ENCODE measurements around the gene ARNT2. TPM values are rescaled to one million over a fixed set of nuclear protein-coding genes. Genes with fewer than 3 reads are reported as not detected.

Gene ARNT2
- total RNA-seq, 1 experiment from 2014 or later = 3.3 TPM

- DNase-seq (ENCODE audit: low spot score) = no peak
Measured at GRCh38 chr15:80411788-80412288, 7.7 kb downstream of the ARNT2 start.

DNA sequence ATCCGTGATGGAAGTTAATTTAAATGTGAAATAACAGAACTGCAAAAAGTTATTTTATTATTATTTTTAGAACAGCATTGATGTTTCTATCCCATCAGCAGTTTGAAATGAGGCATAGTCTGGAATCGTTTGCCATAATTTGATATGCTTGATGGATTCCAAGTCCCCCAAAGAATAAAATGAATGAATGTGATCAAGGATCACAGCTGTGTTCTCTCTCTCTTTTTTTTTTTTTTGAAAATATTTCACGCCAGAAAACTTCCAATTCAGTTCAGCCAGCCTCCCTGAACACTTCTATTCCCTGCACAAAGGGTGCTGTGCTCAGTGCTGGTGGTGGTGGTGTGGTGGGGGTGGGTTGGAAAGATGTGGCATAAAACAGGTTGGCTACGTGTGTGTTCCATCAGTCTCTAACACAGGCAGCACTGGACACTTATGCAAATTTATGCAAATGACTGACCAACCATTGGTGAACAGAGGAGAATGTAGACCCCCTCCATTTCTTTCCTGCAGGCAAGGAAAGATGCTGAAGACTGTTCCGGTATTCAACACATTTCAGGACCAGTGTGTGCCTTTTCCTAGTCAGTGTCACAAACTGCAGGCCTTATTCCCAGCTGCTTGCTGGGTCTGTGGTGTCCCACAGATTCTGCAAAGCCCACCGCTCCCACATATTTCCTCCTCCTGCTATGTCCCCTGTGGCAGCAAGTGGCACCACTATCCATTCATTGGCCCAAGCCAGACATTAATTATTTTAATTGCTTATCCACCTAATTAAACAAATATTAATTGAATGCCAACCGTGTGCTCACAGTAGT is 10.6 kb downstream of the ARNT2 start:
- no peak for DNase-seq (ENCODE audit: low spot score)

- no peak for DNase-seq (ENCODE audit: low spot score)
Measured at GRCh38 chr15:80415358-80415670, 11.1 kb downstream of the ARNT2 start.

- DNase-seq (ENCODE audit: low spot score) = no peak
Measured at GRCh38 chr15:80416702-80417101, 12.5 kb downstream of the ARNT2 start.

DNA sequence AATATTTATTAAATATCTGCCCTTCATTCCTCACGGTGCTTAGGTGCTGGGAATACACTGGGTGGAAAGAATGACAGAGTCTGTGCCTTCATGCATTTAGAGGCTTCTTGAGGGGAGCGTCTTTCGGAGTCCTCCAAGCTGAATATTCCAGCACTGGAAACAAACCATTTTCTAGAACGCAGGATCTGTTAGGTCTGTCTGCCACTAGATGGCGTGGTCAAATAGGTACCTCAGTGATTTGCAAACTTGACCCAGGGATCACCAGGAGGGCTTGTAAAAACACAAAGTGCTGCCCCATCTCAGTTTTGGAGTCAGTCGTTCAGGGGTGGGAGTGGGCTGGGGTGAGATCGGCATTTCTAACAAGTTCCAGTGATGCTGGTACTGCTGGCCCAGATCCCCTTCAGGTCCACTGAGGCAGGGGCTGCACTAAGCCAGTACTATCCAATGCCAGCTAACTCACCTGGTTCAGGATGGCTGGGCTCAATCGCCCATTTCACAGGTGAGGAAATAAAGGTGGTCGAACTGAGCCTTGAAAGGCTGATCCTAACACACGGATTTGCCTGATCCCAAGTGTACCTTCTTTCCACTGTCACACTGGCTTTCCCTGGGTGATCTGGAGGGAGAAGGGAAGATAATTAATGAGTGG is 14.8 kb downstream of the ARNT2 start:
- DNase-seq (ENCODE audit: low spot score) = peak; percentile 63

- DNase-seq (ENCODE audit: low spot score) = peak; percentile 27
Measured at GRCh38 chr15:80419546-80419945, 15.4 kb downstream of the ARNT2 start.

DNA sequence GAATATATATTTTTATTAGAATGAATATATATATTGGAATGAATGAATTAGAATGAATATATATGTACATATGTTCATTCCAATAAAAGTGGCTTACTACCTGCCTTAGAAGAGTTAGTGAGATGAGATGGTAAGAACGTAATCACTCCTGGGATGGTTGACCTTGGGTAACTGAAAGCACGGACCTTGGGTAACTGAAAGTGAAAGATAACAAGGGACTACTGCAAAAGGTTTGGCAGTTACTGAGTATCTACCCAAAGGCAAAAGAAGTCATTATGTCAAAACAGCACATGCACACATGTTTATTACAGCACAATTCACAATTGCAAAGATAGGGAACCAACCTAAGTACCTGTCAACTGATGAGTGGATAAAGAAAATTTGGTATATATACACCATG is 16.5 kb downstream of the ARNT2 start:
- no peak for DNase-seq (ENCODE audit: low spot score)

- DNase-seq (ENCODE audit: low spot score) = no peak
Measured at GRCh38 chr15:80423215-80423614, 19.0 kb downstream of the ARNT2 start.

DNA sequence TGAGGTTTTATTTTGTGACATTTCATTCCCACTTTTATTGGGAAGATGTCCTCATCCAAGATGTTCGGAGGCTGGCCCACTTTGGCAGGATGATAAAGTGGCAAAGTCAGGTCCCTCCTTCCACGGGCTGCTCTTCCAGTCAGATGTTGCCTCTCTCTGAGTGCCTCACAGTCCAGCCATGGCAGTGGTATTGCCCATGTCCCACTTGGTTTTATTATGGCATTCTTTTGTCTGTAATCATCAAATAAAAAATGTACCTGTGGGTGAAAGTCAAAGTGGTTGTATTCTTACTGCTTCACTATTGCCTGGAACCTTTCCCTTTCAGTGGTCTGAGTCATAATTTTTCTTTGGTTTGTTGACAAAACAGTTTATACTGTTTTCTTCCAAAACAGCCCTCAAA is 20.2 kb downstream of the ARNT2 start:
- DNase-seq (ENCODE audit: low spot score) = peak; percentile 23

GRCh38 chr15:80426316-80426715 is 22.1 kb downstream of the ARNT2 start:
- DNase-seq (ENCODE audit: low spot score) = no peak

DNA sequence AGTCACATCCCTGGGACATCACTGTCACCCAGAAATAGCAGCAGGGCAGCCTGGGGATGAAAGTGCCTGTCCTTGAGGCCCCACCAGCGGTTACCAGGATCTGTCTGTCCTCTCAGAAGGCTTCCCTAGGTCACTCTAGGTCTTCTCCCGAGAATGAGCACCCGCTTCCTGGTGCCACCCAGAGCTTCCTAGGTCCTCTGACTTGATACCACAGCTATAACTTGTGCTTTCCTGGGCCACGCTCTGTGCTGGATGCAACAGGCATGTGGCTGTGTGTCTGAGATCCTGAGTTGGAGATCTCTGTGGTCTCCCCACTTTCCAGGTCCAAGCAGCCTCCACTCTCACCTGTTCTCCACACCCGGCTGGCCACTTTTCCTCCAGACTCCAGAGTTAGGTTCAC is 25.8 kb downstream of the ARNT2 start:
- no peak for DNase-seq (ENCODE audit: low spot score)

DNA sequence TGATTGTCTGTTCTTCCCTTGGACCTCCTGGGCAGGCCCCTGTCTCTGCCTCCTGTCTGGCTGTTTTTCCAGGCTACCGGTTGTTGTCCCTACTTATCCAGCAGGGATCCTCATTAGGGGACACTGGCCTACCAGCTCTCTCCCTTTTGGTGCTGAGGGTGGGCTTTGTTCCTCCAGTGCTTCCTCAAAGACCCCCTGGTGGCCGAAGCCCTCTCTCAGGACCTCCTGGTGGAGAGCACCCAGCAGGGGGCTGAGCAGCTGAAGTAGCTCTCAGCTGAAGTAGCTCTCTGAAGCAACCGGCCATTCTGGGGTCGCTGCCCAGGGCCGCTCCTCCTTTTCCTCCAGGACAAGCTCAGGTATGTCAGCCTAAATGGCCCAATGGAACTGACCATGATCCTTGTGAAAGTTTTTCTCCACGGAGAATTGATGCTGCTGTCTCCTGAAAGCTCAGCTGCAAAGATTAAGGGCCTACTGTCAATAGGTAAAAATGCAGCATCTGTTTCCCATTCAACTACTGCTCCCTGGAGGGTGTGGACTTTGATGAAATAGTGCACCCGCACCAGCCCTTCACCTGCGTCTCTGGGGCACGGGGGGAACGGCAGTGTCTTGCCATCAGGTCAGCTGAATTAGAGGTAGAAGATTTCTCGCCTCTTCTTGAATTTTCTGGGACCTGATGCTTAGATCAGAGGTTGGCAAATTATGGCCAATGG is 27.6 kb downstream of the ARNT2 start:
- DNase-seq (ENCODE audit: low spot score) = no peak

- DNase-seq (ENCODE audit: low spot score) = no peak
Measured at GRCh38 chr15:80432345-80432702, 28.1 kb downstream of the ARNT2 start.

DNA sequence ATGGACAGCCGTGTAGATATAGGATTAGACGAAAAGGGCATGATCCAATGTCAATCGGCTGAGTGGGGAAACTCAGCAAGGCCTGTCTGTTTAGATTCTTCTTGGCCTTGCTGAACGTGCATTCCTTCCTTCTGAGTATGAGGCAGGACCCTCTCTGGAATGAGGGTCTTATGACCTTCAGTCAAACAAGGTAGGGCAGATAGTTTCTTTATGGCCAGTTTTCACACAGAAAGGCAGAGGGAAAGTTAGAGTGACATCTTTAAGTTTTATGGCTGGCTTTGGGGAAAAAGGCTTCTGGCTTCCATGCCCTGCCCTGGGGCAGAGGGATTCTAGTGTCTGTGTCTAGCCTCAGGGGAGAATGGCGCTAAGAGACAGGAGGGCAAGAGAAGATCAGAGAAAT is 29.7 kb downstream of the ARNT2 start:
- DNase-seq (ENCODE audit: low spot score) = no peak

GRCh38 chr15:80434926-80435720 is 30.9 kb downstream of the ARNT2 start:
- DNase-seq (ENCODE audit: low spot score) = no peak

- DNase-seq (ENCODE audit: low spot score) = peak; percentile 25
Measured at GRCh38 chr15:80436511-80437307, 32.5 kb downstream of the ARNT2 start.

DNA sequence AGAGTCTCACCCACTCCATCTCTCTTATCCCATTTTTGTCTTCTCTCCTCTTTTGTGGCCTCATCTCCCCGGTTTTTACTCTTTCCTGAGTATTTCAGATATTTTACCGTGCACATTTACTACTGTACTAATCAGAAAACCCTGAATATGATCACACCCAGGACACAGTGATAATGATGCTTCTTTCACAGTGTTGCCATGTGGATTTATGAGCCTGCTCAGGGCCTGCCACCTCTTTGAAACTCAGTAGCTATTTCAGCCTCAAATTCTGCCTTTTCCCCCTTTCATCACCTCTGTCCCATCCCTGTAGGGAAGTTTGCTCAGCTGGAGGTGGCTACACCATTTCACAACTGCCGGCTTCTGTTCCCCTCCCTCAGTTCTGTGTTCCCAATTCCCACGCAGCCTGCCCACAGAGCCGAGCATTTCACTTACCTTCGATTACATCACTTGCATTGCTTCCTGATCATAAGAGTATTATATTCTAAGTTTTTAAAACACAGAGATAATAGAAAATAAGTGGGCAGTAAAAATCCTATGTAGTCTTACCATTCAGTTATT is 33.2 kb downstream of the ARNT2 start:
- no peak for DNase-seq (ENCODE audit: low spot score)

- no peak for DNase-seq (ENCODE audit: low spot score)
Measured at GRCh38 chr15:80439140-80439539, 35.0 kb downstream of the ARNT2 start.

GRCh38 chr15:80440024-80440423 is 35.8 kb downstream of the ARNT2 start:
- no peak for DNase-seq (ENCODE audit: low spot score)

DNA sequence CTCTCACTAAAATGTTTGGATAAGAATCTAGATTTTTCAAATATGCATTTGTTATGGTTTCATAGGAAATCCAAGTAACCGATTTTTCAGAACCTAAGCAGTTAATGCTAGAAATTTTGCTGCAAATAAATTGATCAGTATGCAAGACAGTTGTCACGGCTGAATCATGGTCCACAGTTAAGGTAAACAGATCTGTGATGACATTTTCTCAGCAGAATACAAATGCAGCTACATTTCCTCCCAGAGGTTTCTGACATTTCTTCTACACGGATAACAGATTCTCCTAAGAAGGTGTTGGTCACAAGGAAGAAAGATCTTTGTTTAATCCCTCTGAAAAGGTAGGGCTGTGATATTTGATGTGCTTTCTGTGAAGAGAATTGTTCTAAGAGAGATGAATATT is 36.9 kb downstream of the ARNT2 start:
- no peak for DNase-seq (ENCODE audit: low spot score)

DNA sequence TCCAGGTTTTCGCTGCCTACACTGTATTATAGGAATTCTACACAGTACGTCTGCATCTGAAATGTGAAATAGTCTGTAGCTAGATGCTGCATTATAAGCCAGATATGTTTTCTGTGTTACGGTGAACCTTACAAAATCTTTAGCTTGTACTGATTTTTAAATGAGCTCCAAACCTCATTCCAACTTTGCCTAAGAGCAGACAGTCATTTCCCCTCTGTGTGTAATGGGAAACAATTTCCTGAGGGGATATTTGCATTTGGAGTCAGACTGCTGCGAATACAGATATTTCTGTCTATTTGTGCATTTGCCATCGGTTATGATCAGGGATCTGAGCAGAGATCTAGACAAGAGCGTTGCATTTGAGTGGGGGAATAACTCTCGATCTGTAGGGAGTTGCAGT is 37.5 kb downstream of the ARNT2 start:
- no peak for DNase-seq (ENCODE audit: low spot score)
